Astrocyte of the spinal cord (primary cell): ENCODE data around the gene AP2B1.
"Not testable (repeated sequence)": the region's sequence is repeated elsewhere in the genome, so short reads cannot be mapped to it uniquely, and the experiment has no call there.

Experiments used
- DNase-seq: peaks from one replicate; pipeline ENCODE4 v3.0.0; 2011; ENCODE audit warnings: low read depth, low spot score
- H3K4me3 ChIP-seq: 2 replicates; pipeline ENCODE4 v1.5.1; 2011; ENCODE audit warnings: low read depth, mild to moderate bottlenecking, low read length, moderate library complexity
- in situ Hi-C: cut with HindIII; loops from 2 replicates; pipeline ENCODE4 v1.10.0; 2017; ENCODE audit warnings: low sequenced_read_pairs
- TF ChIP-seq, protein P1 (sequence below): IDR thresholded peaks from 2 replicates; pipeline ENCODE4 v1.5.1; 2012; ENCODE audit warnings: low read depth, mild to moderate bottlenecking, low read length, inconsistent platforms

Gene AP2B1

GRCh38 chr17:35748979-35749378 lies 161.9 kb downstream of the AP2B1 start:
- no peak overlapping the region for H3K4me3 ChIP-seq
- TF ChIP-seq, protein P1, sequence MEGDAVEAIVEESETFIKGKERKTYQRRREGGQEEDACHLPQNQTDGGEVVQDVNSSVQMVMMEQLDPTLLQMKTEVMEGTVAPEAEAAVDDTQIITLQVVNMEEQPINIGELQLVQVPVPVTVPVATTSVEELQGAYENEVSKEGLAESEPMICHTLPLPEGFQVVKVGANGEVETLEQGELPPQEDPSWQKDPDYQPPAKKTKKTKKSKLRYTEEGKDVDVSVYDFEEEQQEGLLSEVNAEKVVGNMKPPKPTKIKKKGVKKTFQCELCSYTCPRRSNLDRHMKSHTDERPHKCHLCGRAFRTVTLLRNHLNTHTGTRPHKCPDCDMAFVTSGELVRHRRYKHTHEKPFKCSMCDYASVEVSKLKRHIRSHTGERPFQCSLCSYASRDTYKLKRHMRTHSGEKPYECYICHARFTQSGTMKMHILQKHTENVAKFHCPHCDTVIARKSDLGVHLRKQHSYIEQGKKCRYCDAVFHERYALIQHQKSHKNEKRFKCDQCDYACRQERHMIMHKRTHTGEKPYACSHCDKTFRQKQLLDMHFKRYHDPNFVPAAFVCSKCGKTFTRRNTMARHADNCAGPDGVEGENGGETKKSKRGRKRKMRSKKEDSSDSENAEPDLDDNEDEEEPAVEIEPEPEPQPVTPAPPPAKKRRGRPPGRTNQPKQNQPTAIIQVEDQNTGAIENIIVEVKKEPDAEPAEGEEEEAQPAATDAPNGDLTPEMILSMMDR, result no peak
- no peak for DNase-seq
- in situ Hi-C loops, result no loop called here

DNA sequence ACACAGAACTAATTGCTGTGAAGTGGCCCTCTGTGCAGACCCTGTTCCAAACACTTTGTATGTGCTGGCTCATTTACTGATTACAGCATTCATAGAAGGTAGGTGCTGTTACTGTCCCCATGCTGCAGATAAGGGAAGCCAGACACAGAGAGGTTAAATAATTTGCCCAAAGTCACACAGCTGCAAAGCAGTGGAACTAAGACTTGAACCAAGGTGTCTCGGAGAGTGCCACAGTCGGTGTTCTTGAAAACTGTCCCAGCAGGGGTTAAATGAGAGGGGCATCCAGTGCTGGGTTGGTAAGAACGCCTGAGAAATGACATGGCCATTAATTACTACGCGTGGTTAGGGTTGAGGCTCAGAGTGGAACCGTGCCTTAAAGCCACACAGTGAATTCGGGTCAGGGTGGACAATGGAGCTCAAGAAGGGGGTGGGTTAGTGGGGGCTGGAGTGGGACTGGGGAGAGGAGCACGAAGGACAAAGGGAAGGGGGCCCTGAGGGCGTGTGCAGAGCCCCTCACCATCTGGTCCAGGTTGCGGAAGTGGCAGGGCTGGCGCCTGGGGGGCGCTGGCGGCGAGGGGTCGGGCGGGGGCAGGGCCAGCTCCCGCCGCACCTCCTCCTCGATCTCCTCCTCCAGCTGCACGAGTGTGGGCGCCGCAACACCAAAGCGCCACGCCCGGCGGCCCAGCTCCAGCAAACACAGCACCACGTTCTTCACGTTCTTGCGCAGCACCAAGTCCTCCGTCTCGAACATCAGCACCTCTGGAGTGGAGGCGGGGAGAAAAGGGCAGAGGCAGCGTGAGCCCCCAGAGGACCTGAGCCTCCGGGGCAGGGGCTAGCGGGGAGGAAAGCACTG lies 162.7 kb downstream of the AP2B1 start:
- in situ Hi-C loops, result no loop called here
- TF ChIP-seq, protein P1, result no peak
- H3K4me3 ChIP-seq, result no peak overlapping the region
- DNase-seq, result no peak

GRCh38 chr17:35750526-35751395 lies 163.6 kb downstream of the AP2B1 start:
- H3K4me3 ChIP-seq, result no peak overlapping the region
- no peak for DNase-seq
- TF ChIP-seq, protein P1, result no peak

DNA sequence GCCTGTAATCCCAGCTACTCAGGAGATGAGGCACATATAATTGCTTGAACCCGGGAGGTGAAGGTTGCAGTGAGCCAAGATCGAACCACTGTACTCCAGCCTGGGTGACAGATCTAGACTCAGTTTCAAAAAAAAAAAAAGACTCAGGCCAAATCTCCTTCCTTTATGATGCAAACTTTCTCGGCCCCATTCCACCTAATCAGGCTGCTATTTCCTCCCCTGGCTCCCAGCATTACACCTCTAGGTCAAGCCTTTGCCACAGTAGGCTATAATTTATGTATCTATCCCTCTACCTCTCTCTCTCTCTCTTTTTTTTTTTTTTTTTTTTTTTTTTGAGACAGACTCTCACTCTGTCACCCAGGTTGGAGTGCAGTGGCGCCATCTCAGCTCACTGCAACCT lies 164.4 kb downstream of the AP2B1 start:
- H3K4me3 ChIP-seq, DNase-seq, in situ Hi-C loops: not testable (repeated sequence)

More at GRCh38 chr17:35750526-35751395, 163.6 kb downstream of the AP2B1 start:
- in situ Hi-C loops, result no loop called here

- no peak overlapping the region for H3K4me3 ChIP-seq
- TF ChIP-seq, protein P1, result no peak
- in situ Hi-C loops, result no loop called here
- no peak for DNase-seq
Observed at GRCh38 chr17:35752471-35752870, 165.3 kb downstream of the AP2B1 start.

- in situ Hi-C loops, result no loop called here
Observed at GRCh38 chr17:35752945-35753764, 166.0 kb downstream of the AP2B1 start, which contains the start of gene GAS2L2. Gene GAS2L2 (minus strand): TSS chr17:35753239. CDS start chr17:35752850, 389 bp downstream.

More at GRCh38 chr17:35752945-35753764, 166.0 kb downstream of the AP2B1 start, which contains the start of gene GAS2L2:
- H3K4me3 ChIP-seq, result no peak within 1 kb of the TSS
- no peak for DNase-seq
- TF ChIP-seq, protein P1, result no peak
